NB4 (cell line): Measurements from ENCODE around the gene ABCC11.

ENCODE experiments used
- DNase-seq: peaks from one replicate; pipeline ENCODE4 v3.0.0; 2010; ENCODE audit warnings: low read depth
- H3K4me3 ChIP-seq: one replicate; pipeline ENCODE4 v1.5.1; 2011; ENCODE audit warnings: mild to moderate bottlenecking, low read depth, low read length, moderate library complexity
- MYC ChIP-seq: IDR thresholded peaks from 2 replicates; pipeline ENCODE4 v1.6.1; 2011; ENCODE audit warnings: low read depth, low read length
- POLR2A ChIP-seq: IDR thresholded peaks from 2 replicates; pipeline ENCODE4 v1.6.1; 2011; ENCODE audit warnings: mild to moderate bottlenecking; ENCODE audit not compliant: insufficient read length; ENCODE audit errors: extremely low read depth
- TF ChIP-seq, protein P1 (sequence below): IDR thresholded peaks from 2 replicates; pipeline ENCODE4 v1.6.1; 2011; ENCODE audit warnings: low read depth, low read length
- TF ChIP-seq, protein P2 (sequence below): IDR thresholded peaks from one replicate; pipeline ENCODE4 v1.5.1; 2012; ENCODE audit warnings: low read depth, low read length

The ABCC11 gene

DNA sequence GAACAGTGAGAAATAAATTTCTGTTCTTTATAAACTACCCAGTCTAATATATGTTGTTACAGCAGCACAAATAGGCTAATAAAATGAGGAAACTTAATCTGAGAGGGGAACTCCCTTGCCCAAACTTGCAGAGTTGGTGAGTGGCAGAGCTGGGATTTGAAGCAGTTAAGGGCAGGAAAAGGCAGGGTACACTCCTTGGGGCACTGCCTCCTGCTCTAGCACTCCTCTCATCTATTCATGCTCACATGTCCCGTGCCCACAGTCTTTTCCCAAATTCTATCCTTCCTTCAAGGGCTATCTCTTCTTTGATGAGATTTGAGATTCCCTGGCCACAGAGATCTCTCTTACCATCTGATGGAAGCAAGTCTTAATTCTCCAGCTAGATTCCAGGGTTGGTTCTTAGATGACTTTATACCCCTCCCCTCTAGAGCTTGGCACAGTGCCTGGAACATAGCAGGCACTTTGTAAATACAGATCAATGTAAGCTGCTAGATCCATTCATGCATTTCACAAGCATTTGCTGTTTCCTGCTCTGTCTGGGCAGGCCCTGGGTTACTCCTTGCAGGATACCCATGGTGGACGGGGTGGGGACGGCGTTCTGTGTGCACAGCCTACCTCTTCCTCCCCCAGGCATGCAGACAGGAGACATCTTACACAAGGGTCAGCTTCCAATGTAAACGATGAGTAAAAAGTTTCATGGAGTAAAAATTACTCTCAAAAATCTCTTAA, 52.3 kb downstream of the ABCC11 start:
- H3K4me3 ChIP-seq: no peak overlapping the region
- TF ChIP-seq MYC (no peak), POLR2A (no peak)
- TF ChIP-seq, protein P1, sequence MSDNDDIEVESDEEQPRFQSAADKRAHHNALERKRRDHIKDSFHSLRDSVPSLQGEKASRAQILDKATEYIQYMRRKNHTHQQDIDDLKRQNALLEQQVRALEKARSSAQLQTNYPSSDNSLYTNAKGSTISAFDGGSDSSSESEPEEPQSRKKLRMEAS: no peak
- TF ChIP-seq, protein P2, sequence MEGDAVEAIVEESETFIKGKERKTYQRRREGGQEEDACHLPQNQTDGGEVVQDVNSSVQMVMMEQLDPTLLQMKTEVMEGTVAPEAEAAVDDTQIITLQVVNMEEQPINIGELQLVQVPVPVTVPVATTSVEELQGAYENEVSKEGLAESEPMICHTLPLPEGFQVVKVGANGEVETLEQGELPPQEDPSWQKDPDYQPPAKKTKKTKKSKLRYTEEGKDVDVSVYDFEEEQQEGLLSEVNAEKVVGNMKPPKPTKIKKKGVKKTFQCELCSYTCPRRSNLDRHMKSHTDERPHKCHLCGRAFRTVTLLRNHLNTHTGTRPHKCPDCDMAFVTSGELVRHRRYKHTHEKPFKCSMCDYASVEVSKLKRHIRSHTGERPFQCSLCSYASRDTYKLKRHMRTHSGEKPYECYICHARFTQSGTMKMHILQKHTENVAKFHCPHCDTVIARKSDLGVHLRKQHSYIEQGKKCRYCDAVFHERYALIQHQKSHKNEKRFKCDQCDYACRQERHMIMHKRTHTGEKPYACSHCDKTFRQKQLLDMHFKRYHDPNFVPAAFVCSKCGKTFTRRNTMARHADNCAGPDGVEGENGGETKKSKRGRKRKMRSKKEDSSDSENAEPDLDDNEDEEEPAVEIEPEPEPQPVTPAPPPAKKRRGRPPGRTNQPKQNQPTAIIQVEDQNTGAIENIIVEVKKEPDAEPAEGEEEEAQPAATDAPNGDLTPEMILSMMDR: no peak
- no peak for DNase-seq

- no peak for TF ChIP-seq MYC
- TF ChIP-seq POLR2A: no peak
- DNase-seq: no peak
These were observed 53.5 kb downstream of the ABCC11 start for GRCh38 chr16:48193846-48194245.

GRCh38 chr16:48188449-48189102, 58.8 kb downstream of the ABCC11 start:
- peak; percentile 96 for DNase-seq
- no peak overlapping the region for H3K4me3 ChIP-seq
- TF ChIP-seq, protein P1: peak; percentile 72
- TF ChIP-seq MYC: peak; percentile 85
- TF ChIP-seq, protein P2: no peak
- no peak for TF ChIP-seq POLR2A

More at GRCh38 chr16:48193846-48194245, 53.5 kb downstream of the ABCC11 start:
- H3K4me3 ChIP-seq: no peak overlapping the region

- TF ChIP-seq MYC: no peak
- no peak for TF ChIP-seq POLR2A
- TF ChIP-seq, protein P2: no peak
- TF ChIP-seq, protein P1: no peak
- no peak overlapping the region for H3K4me3 ChIP-seq
- no peak for DNase-seq
These were observed 59.6 kb downstream of the ABCC11 start for GRCh38 chr16:48187779-48188178.

DNA sequence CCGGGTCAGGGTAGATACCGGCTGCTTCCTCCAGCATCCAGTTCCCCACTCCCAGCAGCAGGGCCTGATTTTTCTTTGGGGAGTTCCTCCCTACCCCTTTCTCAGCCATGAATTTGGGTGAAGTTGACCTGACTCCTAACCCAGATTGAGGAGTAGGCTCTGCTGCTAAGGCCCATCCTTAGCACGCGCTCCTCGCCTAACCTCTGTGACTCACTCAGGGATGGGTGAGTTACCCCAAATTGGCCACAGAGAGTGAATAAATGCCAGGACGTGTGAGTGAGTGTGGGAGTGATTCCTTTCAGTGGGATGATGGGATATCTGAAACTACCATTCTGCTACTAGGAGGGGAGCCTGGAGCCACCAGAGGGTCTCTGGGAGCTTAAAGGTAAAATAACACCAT, 62.7 kb downstream of the ABCC11 start:
- DNase-seq: no peak

GRCh38 chr16:48182979-48183537, 64.3 kb downstream of the ABCC11 start:
- no peak overlapping the region for H3K4me3 ChIP-seq
- DNase-seq: peak; percentile 40

More for the DNA sequence above, 62.7 kb downstream of the ABCC11 start:
- TF ChIP-seq, protein P2: no peak
- TF ChIP-seq POLR2A (no peak), MYC (no peak)
- TF ChIP-seq, protein P1: no peak
- no peak overlapping the region for H3K4me3 ChIP-seq

More at GRCh38 chr16:48182979-48183537, 64.3 kb downstream of the ABCC11 start:
- no peak for TF ChIP-seq MYC
- TF ChIP-seq, protein P1: no peak
- TF ChIP-seq, protein P2: no peak
- no peak for TF ChIP-seq POLR2A
